Thoracic aorta (tissue), 2 donors: ENCODE results near the gene FOXP3. TPM values are rescaled to one million over a fixed set of nuclear protein-coding genes. Genes with fewer than 3 reads are reported as not detected.

Experiments used
- ATAC-seq: fragments of 150-250 bp; one replicate; pipeline ENCODE4 v1.8.0; 2017; ENCODE audit warnings: low read depth; ENCODE audit not compliant: insufficient number of reproducible peaks, low FRiP score
- DNase-seq: peaks from one replicate; pipeline ENCODE4 v3.0.0-alpha.2; 2020; ENCODE audit warnings: low spot score
- H3K27ac ChIP-seq, 2 donors: fragments of 200-600 bp; sonication (generic); 1 replicate in 1 of 2; 2 replicates in 1 of 2; pipeline ENCODE4 v1.5.1; 2016; ENCODE audit warnings: mild to moderate bottlenecking in 2 of 2, moderate library complexity in 2 of 2
- H3K27me3 ChIP-seq: fragments of 200-600 bp; sonication (generic); replicated peaks from 2 replicates; pipeline ENCODE4 v1.6.0; 2016; ENCODE audit warnings: mild to moderate bottlenecking; ENCODE audit not compliant: insufficient read depth
- H3K36me3 ChIP-seq: fragments of 200-600 bp; sonication (generic); one replicate; pipeline ENCODE4 v1.5.1; 2016
- H3K4me1 ChIP-seq, 2 donors: fragments of 200-600 bp; sonication (generic); 1 replicate in 1 of 2; 2 replicates in 1 of 2; pipeline versions ENCODE4 v1.5.1 to v1.6.0; 2016; ENCODE audit warnings: low read depth in 2 of 2, mild to moderate bottlenecking in 1 of 2; ENCODE audit not compliant: control insufficient read depth in 1 of 2
- H3K4me3 ChIP-seq: fragments of 200-600 bp; sonication (generic); 2 replicates; pipeline ENCODE4 v1.5.1; 2016; ENCODE audit warnings: mild to moderate bottlenecking
- H3K9me3 ChIP-seq: fragments of 200-600 bp; sonication (generic); 2 replicates; pipeline ENCODE4 v1.5.1; 2016
- total RNA-seq, 2 donors: library from RNA; depleted of rRNA; stranded (reverse); fragments of >200 nt; gene quantifications; one replicate each; pipeline versions ENCODE4 v1.1.0 to v1.2.3, GENCODE V29; 2016
- TF ChIP-seq, protein P1 (sequence below): fragments of 200-600 bp; sonication (generic); IDR thresholded peaks from one replicate; pipeline ENCODE4 v1.5.1; 2019; ENCODE audit warnings: antibody characterized with exemption

Gene FOXP3
- total RNA-seq, 2 donors from 2014 or later: not detected

- ATAC-seq (no peak), DNase-seq (no peak)
- TF ChIP-seq, protein P1, sequence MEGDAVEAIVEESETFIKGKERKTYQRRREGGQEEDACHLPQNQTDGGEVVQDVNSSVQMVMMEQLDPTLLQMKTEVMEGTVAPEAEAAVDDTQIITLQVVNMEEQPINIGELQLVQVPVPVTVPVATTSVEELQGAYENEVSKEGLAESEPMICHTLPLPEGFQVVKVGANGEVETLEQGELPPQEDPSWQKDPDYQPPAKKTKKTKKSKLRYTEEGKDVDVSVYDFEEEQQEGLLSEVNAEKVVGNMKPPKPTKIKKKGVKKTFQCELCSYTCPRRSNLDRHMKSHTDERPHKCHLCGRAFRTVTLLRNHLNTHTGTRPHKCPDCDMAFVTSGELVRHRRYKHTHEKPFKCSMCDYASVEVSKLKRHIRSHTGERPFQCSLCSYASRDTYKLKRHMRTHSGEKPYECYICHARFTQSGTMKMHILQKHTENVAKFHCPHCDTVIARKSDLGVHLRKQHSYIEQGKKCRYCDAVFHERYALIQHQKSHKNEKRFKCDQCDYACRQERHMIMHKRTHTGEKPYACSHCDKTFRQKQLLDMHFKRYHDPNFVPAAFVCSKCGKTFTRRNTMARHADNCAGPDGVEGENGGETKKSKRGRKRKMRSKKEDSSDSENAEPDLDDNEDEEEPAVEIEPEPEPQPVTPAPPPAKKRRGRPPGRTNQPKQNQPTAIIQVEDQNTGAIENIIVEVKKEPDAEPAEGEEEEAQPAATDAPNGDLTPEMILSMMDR: no peak
- Histone ChIP-seq H3K36me3 (no peaks in the 10 kb centered on the region), H3K4me3 (no peak overlapping the region), H3K4me1 (no peaks in the 10 kb centered on the region), H3K9me3 (no peaks in the 10 kb centered on the region), H3K27ac (no peak overlapping the region), H3K27me3 (no peaks in the 10 kb centered on the region)
Observed at GRCh38 chrX:49256268-49256995, 8.1 kb downstream of the FOXP3 start.

GRCh38 chrX:49254639-49255038 is 9.9 kb downstream of the FOXP3 start:
- ATAC-seq: no peak
- Histone ChIP-seq H3K36me3 (peaks cover 2% of the 10 kb centered on the region), H3K9me3 (no peaks in the 10 kb centered on the region), H3K4me3 (no peak overlapping the region), H3K27ac (no peak overlapping the region), H3K4me1 (no peaks in the 10 kb centered on the region), H3K27me3 (no peaks in the 10 kb centered on the region)
- DNase-seq: no peak
- TF ChIP-seq, protein P1: no peak

- Histone ChIP-seq H3K36me3 (peaks cover 2% of the 10 kb centered on the region), H3K4me1 (no peaks in the 10 kb centered on the region), H3K27me3 (no peaks in the 10 kb centered on the region), H3K9me3 (no peaks in the 10 kb centered on the region), H3K4me3 (no peak overlapping the region), H3K27ac (no peak overlapping the region)
- ATAC-seq (no peak), DNase-seq (no peak)
- TF ChIP-seq, protein P1: no peak
Observed at GRCh38 chrX:49251325-49251724, 13.2 kb downstream of the FOXP3 start.

DNA sequence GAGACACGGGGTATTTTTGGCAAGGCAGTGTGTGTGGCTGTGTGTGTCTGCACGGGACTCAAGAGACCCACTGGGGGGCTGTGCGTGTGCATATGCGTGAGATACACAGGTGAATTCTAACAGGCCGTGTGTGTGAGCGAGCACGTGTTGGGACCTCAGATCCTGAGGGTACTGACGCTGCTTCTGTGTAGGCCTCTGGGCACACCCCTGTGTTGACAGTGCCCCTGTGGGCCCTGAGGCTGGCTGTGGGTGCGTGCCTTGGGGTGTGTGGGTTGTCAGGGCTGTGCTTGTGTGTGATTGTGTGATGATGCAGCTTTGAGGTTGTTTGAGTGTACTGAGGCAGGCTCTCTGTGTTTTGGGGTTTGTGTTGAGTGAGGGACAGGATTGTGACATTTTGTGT is 13.9 kb downstream of the FOXP3 start:
- H3K4me3 ChIP-seq: no peak overlapping the region
- H3K9me3 ChIP-seq: no peaks in the 10 kb centered on the region
- ATAC-seq (no peak), DNase-seq (no peak)
- peaks cover 2% of the 10 kb centered on the region for H3K36me3 ChIP-seq
- H3K4me1 ChIP-seq: no peaks in the 10 kb centered on the region
- H3K27ac ChIP-seq: no peak overlapping the region
- no peaks in the 10 kb centered on the region for H3K27me3 ChIP-seq
- TF ChIP-seq, protein P1: no peak

DNA sequence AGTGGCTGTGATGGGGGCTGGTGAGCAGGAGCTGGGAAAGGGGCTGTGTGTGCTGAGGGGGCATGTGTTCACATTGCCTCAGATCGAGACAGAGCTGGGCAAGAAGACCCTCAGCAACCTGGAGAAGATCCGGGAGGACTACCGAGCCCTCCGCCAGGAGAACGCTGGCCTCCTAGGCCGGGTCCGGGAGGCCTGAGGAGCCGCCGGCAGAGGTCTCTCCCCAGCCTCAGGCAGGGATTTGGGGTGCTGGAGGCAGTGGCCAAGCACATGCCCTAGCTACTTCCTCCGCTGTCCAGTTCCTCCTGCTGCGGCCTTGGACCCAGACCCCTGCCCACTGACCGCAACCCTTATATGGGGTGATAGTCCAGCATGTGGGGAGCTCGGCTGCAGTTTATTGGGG is 14.4 kb downstream of the FOXP3 start:
- Histone ChIP-seq H3K9me3 (no peaks in the 10 kb centered on the region), H3K4me1 (no peaks in the 10 kb centered on the region), H3K4me3 (no peak overlapping the region), H3K36me3 (peaks cover 2% of the 10 kb centered on the region), H3K27ac (no peak overlapping the region), H3K27me3 (no peaks in the 10 kb centered on the region)
- DNase-seq (no peak), ATAC-seq (no peak)
- TF ChIP-seq, protein P1: no peak
